ENCODE data around the gene RAPGEF2.

The RAPGEF2 gene

GRCh38 chr4:159280442-159281172 is 177.7 kb downstream of the RAPGEF2 start:
- DNase-seq (ENCODE audit: low read depth) = no peak

- peak; percentile 21 for DNase-seq (ENCODE audit: low read depth)
These were observed 178.9 kb downstream of the RAPGEF2 start for GRCh38 chr4:159281771-159282170.

- no peak for DNase-seq (ENCODE audit: low read depth)
These were observed 179.4 kb downstream of the RAPGEF2 start for GRCh38 chr4:159282329-159282728.

- no peak for DNase-seq (ENCODE audit: low read depth)
These were observed 180.1 kb downstream of the RAPGEF2 start for GRCh38 chr4:159282944-159283343.

GRCh38 chr4:159283696-159284095 is 180.8 kb downstream of the RAPGEF2 start:
- DNase-seq (ENCODE audit: low read depth) = peak; percentile 91

GRCh38 chr4:159284113-159284512 is 181.2 kb downstream of the RAPGEF2 start:
- DNase-seq (ENCODE audit: low read depth) = peak; percentile 50

- DNase-seq (ENCODE audit: low read depth) = no peak
These were observed 181.9 kb downstream of the RAPGEF2 start for GRCh38 chr4:159284733-159285132.

GRCh38 chr4:159287767-159288166 is 184.9 kb downstream of the RAPGEF2 start:
- no peak for DNase-seq (ENCODE audit: low read depth)

- DNase-seq (ENCODE audit: low read depth) = no peak
These were observed 186.8 kb downstream of the RAPGEF2 start for GRCh38 chr4:159289682-159290081.

DNA sequence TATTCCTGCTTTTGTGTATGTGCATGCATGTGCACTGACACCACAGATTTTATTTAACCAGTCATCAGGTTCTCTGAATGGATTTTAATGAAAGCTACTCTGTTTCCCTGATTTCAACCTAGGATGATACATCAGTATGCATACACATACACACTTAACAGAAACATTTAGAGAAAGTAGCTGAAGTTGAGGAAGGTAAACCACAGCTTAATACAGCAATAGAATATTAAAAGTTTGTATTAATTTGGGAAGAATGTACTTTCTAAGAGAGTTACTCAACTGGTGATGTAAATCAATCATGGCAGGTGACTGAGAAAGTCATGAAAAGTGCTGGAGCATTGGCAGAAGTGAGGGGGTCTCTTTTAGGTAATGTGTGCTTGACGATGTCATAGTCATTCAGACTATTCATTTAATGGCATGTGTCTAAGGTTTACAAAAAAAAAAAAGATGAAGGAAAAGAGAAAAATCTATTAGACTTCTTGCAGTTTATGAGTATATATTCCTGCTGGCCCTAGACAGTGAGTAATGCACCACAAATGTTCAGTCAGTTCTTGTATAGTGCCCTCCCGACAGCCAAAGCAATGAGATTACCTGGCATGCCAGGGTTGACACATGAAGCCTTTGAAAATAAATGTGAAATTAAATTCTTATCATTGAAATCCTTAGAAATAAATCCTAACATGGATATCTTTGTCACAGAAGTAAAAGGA is 187.6 kb downstream of the RAPGEF2 start:
- peak; percentile 79 for DNase-seq (ENCODE audit: low read depth)

DNA sequence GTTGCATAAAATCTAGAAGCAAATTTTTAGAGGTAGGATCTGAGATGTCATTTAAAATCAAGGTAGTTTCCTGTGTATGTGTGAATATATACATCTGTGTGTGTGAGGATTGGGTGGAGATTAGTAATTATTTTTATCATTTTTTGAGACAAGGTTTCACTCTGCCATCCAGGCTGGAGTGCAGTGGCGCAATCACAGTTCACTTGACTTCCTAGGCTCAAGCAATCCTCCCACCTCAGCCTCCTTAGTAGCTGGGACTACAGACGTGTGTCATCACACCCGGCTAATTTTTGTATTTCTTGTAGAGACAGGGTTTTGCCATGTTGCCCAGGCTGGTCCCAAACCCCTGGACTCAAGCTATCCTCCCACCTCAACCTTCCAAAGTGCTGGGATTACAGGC is 188.3 kb downstream of the RAPGEF2 start:
- DNase-seq (ENCODE audit: low read depth) = no peak

DNA sequence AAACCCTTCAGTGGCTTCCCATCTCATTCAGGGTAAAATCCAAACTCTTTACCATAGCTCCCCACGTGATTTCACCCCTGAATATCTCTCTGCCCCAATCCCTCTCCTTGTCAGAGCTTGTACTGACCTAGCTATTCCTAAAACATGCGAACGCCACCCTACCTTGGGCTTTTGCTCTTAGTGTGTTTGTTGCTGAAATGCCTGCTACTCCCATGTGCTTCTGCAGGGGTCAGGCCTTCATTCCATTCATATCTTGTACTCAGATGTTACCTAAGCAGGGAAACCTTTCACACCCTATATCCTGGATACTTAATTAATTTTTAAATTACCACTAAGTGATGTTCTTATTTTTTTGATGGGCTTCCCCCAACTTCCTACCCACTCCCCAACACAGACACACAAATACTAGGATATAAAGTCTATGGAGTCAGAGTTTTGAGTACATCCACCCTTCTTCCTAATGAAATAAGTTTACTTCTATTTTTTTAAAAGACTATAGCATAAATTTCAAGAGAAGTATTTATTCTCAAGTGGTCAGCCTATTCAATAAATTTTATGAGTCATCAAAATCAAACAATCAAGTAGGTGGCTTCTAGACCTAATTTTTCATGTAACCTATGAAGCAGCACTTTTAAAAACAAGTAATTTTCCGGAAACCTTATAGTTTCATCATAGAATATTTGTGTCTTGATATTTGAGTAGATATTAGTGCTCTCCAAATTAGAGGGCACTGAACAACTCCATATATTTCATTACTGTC is 189.4 kb downstream of the RAPGEF2 start:
- no peak for DNase-seq (ENCODE audit: low read depth)

DNA sequence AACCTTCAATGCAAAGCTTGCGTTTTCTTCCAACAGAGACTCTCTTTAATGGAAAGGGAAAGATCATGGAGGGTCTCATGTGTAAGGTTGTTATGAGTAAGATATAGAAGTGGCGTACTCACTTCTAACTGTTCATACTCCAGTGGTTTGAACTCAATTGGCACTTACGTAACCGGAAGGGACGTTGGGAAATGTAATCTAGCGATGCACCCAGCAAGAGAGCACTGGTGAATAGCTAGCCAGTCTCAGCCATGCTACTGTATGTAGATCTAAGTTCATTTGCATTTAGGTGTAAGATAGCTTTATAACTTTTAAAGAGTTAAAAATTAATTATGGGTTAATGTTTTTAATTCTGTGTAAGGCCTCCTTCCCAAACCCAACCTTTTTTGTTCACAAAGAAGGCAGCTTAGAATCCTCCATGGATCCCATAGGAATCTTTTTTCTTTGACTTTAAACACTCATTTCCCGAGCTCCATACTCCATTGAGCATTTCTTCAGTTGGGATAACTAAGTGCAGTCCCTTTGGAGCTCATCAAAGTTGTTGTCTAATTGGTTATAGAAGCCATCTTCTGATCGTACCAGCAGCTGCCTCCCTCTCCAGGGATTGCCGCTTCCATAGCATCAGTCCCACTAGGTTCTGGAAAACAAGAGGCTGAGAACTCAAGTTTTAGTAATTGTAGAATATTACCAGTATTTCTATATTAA is 191.1 kb downstream of the RAPGEF2 start:
- no peak for DNase-seq (ENCODE audit: low read depth)

DNA sequence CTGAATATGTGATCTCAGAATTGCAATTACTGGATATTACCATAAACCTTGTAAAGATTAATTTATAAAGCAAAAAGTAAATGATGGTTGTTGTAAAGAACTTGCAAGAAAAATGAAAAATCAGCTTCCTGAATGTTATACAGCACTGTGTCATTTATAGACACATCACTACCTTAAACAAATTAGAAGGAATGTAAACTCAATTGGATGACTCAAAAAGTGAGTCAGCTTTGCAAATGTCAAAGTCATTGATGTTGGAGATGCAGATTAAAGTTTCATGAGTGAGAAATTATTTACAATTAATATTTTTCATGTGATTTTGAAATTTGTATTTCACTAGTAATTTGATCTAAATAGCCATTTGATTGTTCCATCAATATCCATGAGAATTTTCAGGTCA is 193.2 kb downstream of the RAPGEF2 start:
- DNase-seq (ENCODE audit: low read depth) = peak; percentile 81

DNA sequence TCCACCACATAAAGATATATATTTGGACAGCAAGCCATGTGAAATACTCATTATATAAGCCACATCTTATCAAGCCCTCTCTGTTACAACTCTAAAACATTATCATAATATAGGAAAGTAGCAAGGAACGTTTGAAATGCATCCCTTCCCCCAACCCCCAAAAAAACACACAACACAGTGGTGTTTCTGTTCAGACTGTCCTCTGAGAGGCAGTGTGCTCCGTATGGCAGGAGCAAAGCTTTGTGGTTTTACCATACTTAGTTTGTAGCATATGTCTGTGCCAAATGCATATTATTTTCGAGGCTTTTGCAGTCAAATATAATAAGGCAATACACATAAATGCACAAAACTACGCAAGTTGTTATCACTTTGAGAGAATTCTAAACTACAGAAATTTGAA is 194.2 kb downstream of the RAPGEF2 start:
- DNase-seq (ENCODE audit: low read depth) = peak; percentile 59

- DNase-seq (ENCODE audit: low read depth) = peak; percentile 57
These were observed 195.6 kb downstream of the RAPGEF2 start for GRCh38 chr4:159298502-159298901.

DNA sequence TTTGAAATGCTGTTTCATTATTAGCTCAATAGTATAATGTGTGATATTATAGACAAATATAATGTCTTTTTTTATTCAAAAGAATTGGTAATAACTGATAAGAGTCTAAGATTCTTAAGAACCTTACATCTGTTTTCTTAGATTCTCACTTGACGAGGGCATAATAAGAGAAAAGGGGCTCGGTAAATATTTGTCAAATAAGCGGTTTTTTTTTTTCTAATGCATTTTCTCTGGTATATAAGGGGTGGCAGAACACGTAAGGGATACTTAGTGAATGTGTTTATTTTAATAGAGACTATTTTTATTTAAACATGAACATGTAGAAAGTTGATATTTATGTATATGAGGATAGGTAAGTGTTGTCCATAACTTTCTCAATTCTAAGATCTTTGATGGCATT is 200.6 kb downstream of the RAPGEF2 start:
- DNase-seq (ENCODE audit: low read depth) = no peak

GRCh38 chr4:159305129-159305528 is 202.2 kb downstream of the RAPGEF2 start:
- no peak for DNase-seq (ENCODE audit: low read depth)

DNA sequence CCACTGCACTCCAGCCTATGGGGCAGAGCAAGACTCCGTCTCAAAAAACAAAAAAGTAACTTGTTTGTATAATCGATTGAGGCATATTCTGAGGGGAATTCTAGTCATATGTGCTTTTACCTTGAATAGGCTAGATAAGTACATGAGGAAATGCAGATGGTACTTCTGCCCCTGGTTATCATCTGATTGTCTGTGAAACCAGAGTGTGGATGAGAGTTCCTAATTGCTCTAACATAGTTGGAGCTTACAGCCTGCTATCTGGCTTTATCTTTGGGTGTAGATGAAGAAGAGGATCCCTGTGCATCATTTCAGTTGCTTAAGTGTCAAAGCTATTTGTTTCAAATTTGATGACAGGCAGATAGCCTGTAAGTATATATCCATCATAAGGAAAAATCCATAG is 205.1 kb downstream of the RAPGEF2 start:
- no peak for DNase-seq (ENCODE audit: low read depth)

DNA sequence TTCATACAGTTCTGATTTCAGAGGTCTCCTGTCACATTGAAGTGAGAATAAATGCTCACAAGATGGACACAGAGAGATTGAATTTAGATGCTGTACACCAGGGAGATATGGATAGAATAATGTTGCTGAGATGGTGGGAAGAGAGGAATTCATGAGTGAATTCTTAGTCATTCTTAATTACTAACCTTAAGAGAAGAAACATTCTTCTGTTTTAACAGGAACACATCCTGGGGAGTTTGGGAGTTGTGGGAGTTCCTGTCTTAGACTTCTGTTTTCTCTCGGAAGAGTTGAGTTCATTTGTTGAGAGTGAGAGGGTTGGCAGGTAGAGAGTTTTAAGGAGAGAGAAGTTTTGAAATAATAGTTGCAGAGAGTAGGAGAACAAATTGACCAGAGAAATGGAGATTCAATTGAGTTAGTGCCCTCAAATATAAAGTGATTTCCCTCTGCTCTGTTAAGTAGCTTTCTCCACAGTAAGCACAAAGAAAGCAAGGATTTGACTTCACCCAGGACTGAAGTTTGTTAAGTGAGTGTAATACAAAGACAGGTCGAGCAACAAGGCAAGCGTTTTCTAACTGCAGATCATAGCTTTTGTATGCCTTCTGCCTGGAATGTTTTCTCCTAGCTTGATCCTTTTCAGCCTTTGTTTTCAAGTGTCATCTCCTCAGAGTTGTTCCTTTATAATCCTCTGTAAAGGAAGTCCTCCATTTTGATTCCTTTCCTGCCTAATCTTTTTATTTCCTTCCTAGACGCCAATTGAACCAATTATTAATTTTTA is 205.9 kb downstream of the RAPGEF2 start:
- DNase-seq (ENCODE audit: low read depth) = peak; percentile 22

DNA sequence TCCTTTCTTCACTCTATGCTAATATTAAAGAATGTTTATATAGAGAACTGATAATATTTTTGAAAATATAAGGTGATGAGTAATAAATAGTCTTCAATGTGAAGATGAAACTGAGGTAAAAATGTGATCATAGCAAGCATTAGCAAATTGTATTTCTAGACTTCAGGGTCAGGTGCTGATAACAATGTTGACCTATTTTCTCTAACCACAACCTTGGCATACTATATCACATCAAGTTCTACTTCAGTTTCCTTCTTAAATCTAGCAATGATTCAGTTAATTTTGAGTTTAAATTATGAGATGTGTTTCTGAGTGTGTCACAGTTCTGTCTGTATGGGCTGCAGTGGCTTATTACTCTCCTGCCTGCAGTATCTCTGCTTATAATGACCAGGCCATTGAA is 209.4 kb downstream of the RAPGEF2 start:
- peak; percentile 47 for DNase-seq (ENCODE audit: low read depth)
